ENCODE data around the gene SCNN1A. TPM values are rescaled to one million over a fixed set of nuclear protein-coding genes. Genes with fewer than 3 reads are reported as not detected.

The SCNN1A gene
- total and polyA plus RNA-seq, 9 donors, result 1.2 to 141 (median 10.8) TPM

GRCh38 chr12:6423267-6424007 lies 48.1 kb upstream of the SCNN1A start:
- intact Hi-C loops (cut with DNase I), result loop anchor here (2.0 to 5.0 kb wide), 5 partner anchors 39 to 114 kb away; partner anchors contain the start of gene GAPDH (in 1 of the 4)
- H3K4me3 ChIP-seq, result no peak overlapping the region
- 4 to 5% (median 5%) methylated on average over 9 of the region's 9 CpGs for WGBS, 3 donors
- H3K9me3 ChIP-seq, result no peaks in the 10 kb centered on the region
- peak; percentile 80 to 90 (median 88) for DNase-seq
- TF ChIP-seq EP300 (IDR thresholded peaks at IDR 0.05) (no peak), POLR2A (IDR thresholded peaks at IDR 0.05) (peak; percentile 36), CTCF (IDR thresholded peaks at IDR 0.05) (peak; percentile 70 to 93 (median 86))
- no peaks in the 10 kb centered on the region for H3K27me3 ChIP-seq
- no peak overlapping the region for H3K27ac ChIP-seq
- H3K4me1 ChIP-seq (ENCODE audit: insufficient read depth), result peaks cover 6% of the 10 kb centered on the region
- no peaks in the 10 kb centered on the region for H3K36me3 ChIP-seq

GRCh38 chr12:6420364-6420763 lies 45.0 kb upstream of the SCNN1A start:
- H3K4me3 ChIP-seq, result no peak overlapping the region
- no peaks in the 10 kb centered on the region for H3K36me3 ChIP-seq
- no peak for TF ChIP-seq CTCF (IDR thresholded peaks at IDR 0.05)
- TF ChIP-seq EP300 (IDR thresholded peaks at IDR 0.05), result no peak
- TF ChIP-seq POLR2A (IDR thresholded peaks at IDR 0.05), result no peak
- H3K4me1 ChIP-seq (ENCODE audit: insufficient read depth), result peaks cover 8% of the 10 kb centered on the region
- 30 to 57% (median 45%) methylated on average over 4 of the region's 4 CpGs for WGBS, 3 donors
- DNase-seq, result no peak
- H3K9me3 ChIP-seq, result no peaks in the 10 kb centered on the region
- intact Hi-C loops (cut with DNase I), result loop anchor here (5.0 kb wide), 4 partner anchors 42 to 117 kb away; partner anchors contain the start of gene GAPDH (in 1 of the 4)
- no peaks in the 10 kb centered on the region for H3K27me3 ChIP-seq
- H3K27ac ChIP-seq, result no peak overlapping the region

GRCh38 chr12:6418796-6419195 lies 43.4 kb upstream of the SCNN1A start:
- H3K4me3 ChIP-seq, result no peak overlapping the region
- 24 to 36% (median 33%) methylated on average over 6 of the region's 6 CpGs for WGBS, 3 donors
- TF ChIP-seq EP300 (IDR thresholded peaks at IDR 0.05) (no peak), CTCF (IDR thresholded peaks at IDR 0.05) (no peak), POLR2A (IDR thresholded peaks at IDR 0.05) (no peak)
- H3K36me3 ChIP-seq, result no peaks in the 10 kb centered on the region
- peaks cover 8% of the 10 kb centered on the region for H3K4me1 ChIP-seq (ENCODE audit: insufficient read depth)
- intact Hi-C loops (cut with DNase I), result no loop called here
- peak overlapping the region in 1 of 2 donors; percentile 30 for H3K27ac ChIP-seq
- no peaks in the 10 kb centered on the region for H3K9me3 ChIP-seq
- DNase-seq, result peak in 1 of 5 donors; percentile 64
- no peaks in the 10 kb centered on the region for H3K27me3 ChIP-seq

GRCh38 chr12:6416596-6416995 lies 41.2 kb upstream of the SCNN1A start:
- no peaks in the 10 kb centered on the region for H3K9me3 ChIP-seq
- TF ChIP-seq POLR2A (IDR thresholded peaks at IDR 0.05), result no peak
- no peak for TF ChIP-seq EP300 (IDR thresholded peaks at IDR 0.05)
- TF ChIP-seq CTCF (IDR thresholded peaks at IDR 0.05), result no peak
- no peaks in the 10 kb centered on the region for H3K27me3 ChIP-seq
- H3K27ac ChIP-seq, result no peak overlapping the region
- H3K36me3 ChIP-seq, result no peaks in the 10 kb centered on the region
- intact Hi-C loops (cut with DNase I), result no loop called here
- peaks cover 7% of the 10 kb centered on the region for H3K4me1 ChIP-seq (ENCODE audit: insufficient read depth)
- H3K4me3 ChIP-seq, result no peak overlapping the region
- 94 to 96% (median 95%) methylated on average over 3 of the region's 3 CpGs for WGBS, 3 donors
- no peak for DNase-seq

Measured in ovary (tissue), 9 donors.